Renal cortical epithelial cell (primary cell): ENCODE data around the gene FBXO10. TPM values are rescaled to one million over a fixed set of nuclear protein-coding genes. Genes with fewer than 3 reads are reported as not detected.
"Not testable (repeated sequence)": the region's sequence is repeated elsewhere in the genome, so short reads cannot be mapped to it uniquely, and the experiment has no call there.

Source experiments
- DNase-seq: peaks from one replicate; pipeline ENCODE4 v3.0.0-alpha.2; 2011; ENCODE audit warnings: low read depth
- total RNA-seq: library from RNA; depleted of rRNA; stranded (reverse); fragments of >200 nt; gene quantifications from 2 replicates; pipeline ENCODE4 v1.2.3, GENCODE V29; 2014

The FBXO10 gene
- total RNA-seq, 1 donor from 2014 or later = 12.1 TPM

- no peak for DNase-seq
Measured at GRCh38 chr9:37511016-37512010, 64.9 kb downstream of the FBXO10 start.

- not testable (repeated sequence) for DNase-seq
Measured at GRCh38 chr9:37510053-37510452, 66.1 kb downstream of the FBXO10 start.

GRCh38 chr9:37509536-37509935, 66.6 kb downstream of the FBXO10 start:
- no peak for DNase-seq

GRCh38 chr9:37508834-37509206, 67.4 kb downstream of the FBXO10 start:
- no peak for DNase-seq

GRCh38 chr9:37508135-37508833, 67.9 kb downstream of the FBXO10 start:
- peak; percentile 37 for DNase-seq

GRCh38 chr9:37507566-37508134, 68.5 kb downstream of the FBXO10 start:
- no peak for DNase-seq

GRCh38 chr9:37504605-37505004, 71.6 kb downstream of the FBXO10 start:
- no peak for DNase-seq

- no peak for DNase-seq
Measured at GRCh38 chr9:37503736-37504135, 72.4 kb downstream of the FBXO10 start.

- DNase-seq = no peak
Measured at GRCh38 chr9:37501957-37502596, 74.1 kb downstream of the FBXO10 start.

GRCh38 chr9:37499297-37499696, 76.9 kb downstream of the FBXO10 start:
- DNase-seq = no peak

- no peak for DNase-seq
Measured at GRCh38 chr9:37498457-37498856, 77.7 kb downstream of the FBXO10 start.

- no peak for DNase-seq
Measured at GRCh38 chr9:37497320-37497719, 78.9 kb downstream of the FBXO10 start.

- DNase-seq = no peak
Measured at GRCh38 chr9:37496020-37496419, 80.2 kb downstream of the FBXO10 start.

- no peak for DNase-seq
Measured at GRCh38 chr9:37495571-37495970, 80.6 kb downstream of the FBXO10 start.

- DNase-seq = no peak
Measured at GRCh38 chr9:37491939-37492338, 84.2 kb downstream of the FBXO10 start.

- DNase-seq = peak; percentile 24
Measured at GRCh38 chr9:37486616-37487548, 89.3 kb downstream of the FBXO10 start.

GRCh38 chr9:37486256-37486615, 89.9 kb downstream of the FBXO10 start:
- DNase-seq = no peak

GRCh38 chr9:37485389-37486255, 90.6 kb downstream of the FBXO10 start, which contains the start of gene POLR1E:
POLR1E (plus strand) TSS chr9:37485948; CDS start chr9:37486048, 100 bp downstream.
- peak; percentile 88 for DNase-seq

GRCh38 chr9:37480759-37481158, 95.4 kb downstream of the FBXO10 start:
- no peak for DNase-seq
